HEK293T (cell line): ENCODE data around the gene GSX1.

ENCODE experiments used
- CTCF ChIA-PET: fragments of 350-600 bp; formaldehyde crosslinking; extraction: SDS; loops from one replicate; lab custom pipeline; 2021; ENCODE audit warnings: antibody characterized with exemption, inconsistent platforms; lab: Yijun Ruan, JAX
- POLR2A ChIA-PET: fragments of 350-600 bp; formaldehyde crosslinking; extraction: SDS; loops from one replicate; lab custom pipeline; 2020; ENCODE audit warnings: antibody characterized with exemption, inconsistent platforms; lab: Yijun Ruan, JAX
- DNase-seq: peaks from one replicate; pipeline ENCODE4 v3.0.0; 2012; ENCODE audit warnings: mixed read lengths; ENCODE audit errors: extremely low spot score
- ARNT ChIP-seq: fragments of 450-650 bp; IDR thresholded peaks from 2 replicates; pipeline ENCODE4 v1.6.1; 2017; ENCODE audit warnings: mild to moderate bottlenecking
- BHLHE40 ChIP-seq: fragments of 450-650 bp; IDR thresholded peaks from 2 replicates; pipeline ENCODE4 v1.6.1; 2016; ENCODE audit warnings: mild to moderate bottlenecking, moderate library complexity, borderline replicate concordance
- CTBP1 ChIP-seq: fragments of 450-650 bp; IDR thresholded peaks from 2 replicates; pipeline ENCODE4 v1.6.1; 2016; ENCODE audit warnings: borderline replicate concordance
- ELF4 ChIP-seq: fragments of 450-650 bp; IDR thresholded peaks from 2 replicates; pipeline ENCODE4 v1.6.1; 2017; ENCODE audit warnings: antibody characterized with exemption
- FOXA1 ChIP-seq: fragments of 450-650 bp; IDR thresholded peaks from 2 replicates; pipeline ENCODE4 v1.6.1; 2016; ENCODE audit warnings: mild to moderate bottlenecking
- FOXK2 ChIP-seq: fragments of 450-650 bp; IDR thresholded peaks from 2 replicates; pipeline ENCODE4 v1.6.1; 2016; ENCODE audit warnings: mild to moderate bottlenecking
- FOXM1 ChIP-seq: fragments of 450-650 bp; IDR thresholded peaks from 2 replicates; pipeline ENCODE4 v1.6.1; 2017; ENCODE audit warnings: mild to moderate bottlenecking, borderline replicate concordance
- HDGF ChIP-seq: fragments of 450-650 bp; IDR thresholded peaks from 2 replicates; pipeline ENCODE4 v1.6.1; 2017; ENCODE audit warnings: antibody characterized with exemption, borderline replicate concordance
- L3MBTL2 ChIP-seq: fragments of 450-650 bp; conservative IDR thresholded peaks from 2 replicates; pipeline ENCODE4 v1.6.1; 2016; ENCODE audit warnings: mild to moderate bottlenecking
- LEF1 ChIP-seq: fragments of 450-650 bp; IDR thresholded peaks from 2 replicates; pipeline ENCODE4 v1.6.1; 2017; ENCODE audit warnings: mild to moderate bottlenecking, borderline replicate concordance
- NFRKB ChIP-seq: fragments of 450-650 bp; IDR thresholded peaks from 2 replicates; pipeline ENCODE4 v1.6.1; 2016; ENCODE audit warnings: mild to moderate bottlenecking, moderate library complexity
- PKNOX1 ChIP-seq: fragments of 450-650 bp; IDR thresholded peaks from 2 replicates; pipeline ENCODE4 v1.6.1; 2016
- SP1 ChIP-seq: fragments of 450-650 bp; IDR thresholded peaks from 2 replicates; pipeline ENCODE4 v1.6.1; 2017
- SUZ12 ChIP-seq: fragments of 450-650 bp; IDR thresholded peaks from 2 replicates; pipeline ENCODE4 v1.6.1; 2016; ENCODE audit warnings: mild to moderate bottlenecking
- TARDBP ChIP-seq: fragments of 450-650 bp; IDR thresholded peaks from 2 replicates; pipeline ENCODE4 v1.6.1; 2016
- ZNF384 ChIP-seq: fragments of 450-650 bp; IDR thresholded peaks from 2 replicates; pipeline ENCODE4 v1.6.1; 2016

GSX1 gene

DNA sequence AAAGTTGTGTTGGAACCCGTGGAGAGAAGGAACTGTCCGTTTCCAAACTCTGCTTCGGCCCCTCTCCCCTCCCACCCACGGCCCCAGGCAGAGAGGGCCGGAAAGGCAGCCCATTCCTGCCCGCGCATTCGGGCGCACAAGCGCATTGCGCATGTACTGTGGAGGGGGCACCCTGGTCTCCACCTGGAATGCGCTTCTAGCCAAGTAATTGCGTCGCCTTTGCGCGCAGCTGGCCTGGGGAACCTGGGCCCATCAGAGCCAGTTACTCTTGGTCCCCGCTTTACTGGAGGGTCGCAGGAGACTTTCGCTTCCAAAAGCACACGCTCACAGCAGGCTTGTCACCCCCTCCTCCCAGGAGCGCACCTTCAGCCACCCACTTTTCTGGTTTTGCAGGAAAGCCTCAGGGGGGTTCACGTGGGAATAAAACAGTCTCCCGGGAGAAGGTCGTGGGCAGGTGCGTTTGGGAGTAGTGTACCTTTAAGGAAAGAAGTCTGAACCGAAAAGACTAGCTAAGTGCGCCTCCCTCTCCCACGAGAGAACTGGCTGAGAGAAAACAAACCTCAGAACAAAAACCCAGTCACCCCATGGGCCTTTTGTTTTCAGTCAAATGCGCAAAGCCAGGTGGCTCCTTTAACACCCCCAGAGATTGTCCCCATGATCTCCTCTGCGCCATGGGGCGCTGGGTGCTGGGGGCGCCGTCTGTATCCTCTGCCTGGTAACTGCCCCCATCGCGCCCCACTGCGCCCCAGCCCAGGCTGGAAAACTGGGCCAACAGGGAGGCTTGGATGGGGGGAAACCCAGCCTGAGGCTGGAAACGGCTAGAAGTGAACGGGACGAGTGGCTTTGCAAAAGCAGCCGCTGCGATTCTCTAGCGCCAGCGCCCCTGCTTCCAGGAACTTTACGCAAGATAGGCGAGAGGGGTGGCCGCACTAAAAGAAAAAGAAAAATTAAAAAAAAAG lies 28.5 kb downstream of the GSX1 start:
- TF ChIP-seq CTBP1: no peak
- TF ChIP-seq FOXM1: no peak
- TF ChIP-seq SP1: no peak
- no peak for TF ChIP-seq SUZ12
- no peak for TF ChIP-seq FOXK2
- no peak for TF ChIP-seq BHLHE40
- ChIA-PET CTCF (interaction anchor here (1.9 kb wide), 1 partner anchor 133 kb away, joined by 5 read pairs; no protein-coding TSS in a partner anchor), POLR2A (no interaction called here)
- no peak for DNase-seq

DNA sequence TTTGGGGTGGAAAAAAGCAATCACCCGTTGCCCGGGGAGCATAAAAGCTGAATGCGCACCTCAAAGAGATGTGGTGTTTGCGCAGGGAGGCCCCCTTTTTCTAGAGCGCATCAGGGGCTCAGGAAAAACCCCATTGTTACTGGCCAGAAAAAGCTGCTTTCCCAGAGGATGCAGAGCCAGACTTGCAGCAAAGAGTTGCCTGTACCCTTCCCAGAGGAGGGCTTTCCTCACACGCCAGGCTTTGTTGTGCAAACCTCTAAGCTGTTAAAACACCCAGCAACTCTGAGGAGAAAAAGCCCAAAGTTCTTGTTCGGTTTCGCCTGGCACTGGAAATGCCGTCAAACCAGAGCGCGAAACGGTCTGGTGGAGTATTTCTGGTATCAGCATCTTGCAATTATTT lies 29.3 kb downstream of the GSX1 start:
- POLR2A ChIA-PET: no interaction called here
- TF ChIP-seq NFRKB (no peak), SUZ12 (no peak), L3MBTL2 (no peak)
- CTCF ChIA-PET: interaction anchor here (1.9 kb wide), 1 partner anchor 132 kb away, joined by 5 read pairs; no protein-coding TSS in a partner anchor
- no peak for DNase-seq

GRCh38 chr13:27822258-27822872 lies 30.1 kb downstream of the GSX1 start:
- ChIA-PET POLR2A (no interaction called here), CTCF (interaction anchor here (1.9 kb wide), 1 partner anchor 131 kb away, joined by 5 read pairs; no protein-coding TSS in a partner anchor)
- TF ChIP-seq HDGF (no peak), PKNOX1 (no peak), NFRKB (no peak), ELF4 (no peak), L3MBTL2 (no peak), ARNT (no peak), TARDBP (no peak), FOXK2 (no peak), LEF1 (no peak), SUZ12 (no peak), FOXA1 (no peak)
- no peak for DNase-seq

DNA sequence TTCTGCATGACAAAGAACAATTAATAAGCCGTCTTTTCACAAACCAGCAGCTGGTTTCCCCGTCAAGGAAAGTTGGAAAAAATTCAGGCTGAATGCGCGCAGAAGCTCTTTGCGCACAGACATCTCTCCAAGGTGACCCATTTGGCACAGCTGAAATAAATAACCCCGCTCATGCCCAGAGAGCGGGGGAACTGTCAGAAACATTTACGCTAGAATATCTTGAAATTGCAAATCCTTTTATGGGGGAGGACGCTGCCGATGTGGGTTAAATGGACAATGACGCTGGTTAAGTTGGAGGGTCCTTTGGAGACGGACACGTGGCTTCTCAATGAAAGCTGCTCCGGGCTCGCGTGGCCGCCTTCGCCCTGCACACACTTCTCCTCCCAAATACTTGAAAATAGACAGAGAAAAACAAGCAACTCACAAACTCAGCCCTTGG lies 30.6 kb downstream of the GSX1 start:
- DNase-seq: no peak
- ChIA-PET CTCF (interaction anchor here (1.9 kb wide), 1 partner anchor 131 kb away, joined by 5 read pairs; no protein-coding TSS in a partner anchor), POLR2A (no interaction called here)
- no peak for TF ChIP-seq ELF4
- TF ChIP-seq NFRKB: no peak
- no peak for TF ChIP-seq SP1
- TF ChIP-seq ZNF384: no peak
- TF ChIP-seq PKNOX1: no peak

GRCh38 chr13:27824121-27824520 lies 31.8 kb downstream of the GSX1 start:
- no peak for DNase-seq
- TF ChIP-seq FOXA1 (no peak), LEF1 (no peak), FOXK2 (no peak), PKNOX1 (no peak), ZNF384 (no peak), FOXM1 (no peak), ARNT (no peak)
- ChIA-PET CTCF (no interaction called here), POLR2A (no interaction called here)

DNA sequence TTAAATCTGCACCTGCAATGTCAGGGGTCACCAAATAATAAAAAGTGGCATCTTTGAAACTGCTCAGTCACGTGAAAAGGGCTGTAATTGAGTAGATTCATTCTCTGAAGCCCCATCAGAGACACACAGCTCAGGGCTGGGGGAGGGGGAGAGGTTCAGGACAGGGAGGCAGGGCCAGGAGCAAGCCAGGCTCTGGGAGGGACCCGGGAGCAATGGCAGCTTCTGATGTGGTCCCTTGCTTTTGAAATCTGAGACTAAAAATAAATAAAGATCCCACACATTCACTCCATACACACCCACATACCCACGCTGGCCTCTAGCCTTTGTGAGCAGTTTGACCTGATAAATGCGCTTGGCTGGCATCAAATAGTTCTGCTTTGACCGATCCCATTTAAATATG lies 32.8 kb downstream of the GSX1 start:
- no peak for DNase-seq
- ChIA-PET CTCF (interaction anchor here (0.8 to 3.2 kb wide), 3 partner anchors 44 to 129 kb away, joined by 3 to 41 read pairs (median 6); no protein-coding TSS in a partner anchor), POLR2A (no interaction called here)
- TF ChIP-seq NFRKB: no peak
- no peak for TF ChIP-seq SP1
- TF ChIP-seq TARDBP: no peak
- no peak for TF ChIP-seq BHLHE40
- no peak for TF ChIP-seq LEF1
- no peak for TF ChIP-seq CTBP1
- no peak for TF ChIP-seq FOXM1
- no peak for TF ChIP-seq HDGF
- TF ChIP-seq ELF4: no peak
- TF ChIP-seq FOXA1: no peak
- TF ChIP-seq PKNOX1: no peak
- no peak for TF ChIP-seq ARNT
- TF ChIP-seq SUZ12: no peak
- TF ChIP-seq ZNF384: no peak
- no peak for TF ChIP-seq FOXK2
- no peak for TF ChIP-seq L3MBTL2
